Activated T-cell treated with anti-CD3 and anti-CD28 coated beads, Interleukin-2, amount 50 U/mL, for 48 hours (primary cell): ENCODE measurements around the gene RPS6KA5.

Experiments used
- DNase-seq, 2 experiments: peaks; one replicate each; pipeline ENCODE4 v3.0.0-alpha.2; 2020

The RPS6KA5 gene

GRCh38 chr14:91021991-91022621 lies 38.3 kb downstream of the RPS6KA5 start:
- DNase-seq, result no peak

GRCh38 chr14:91021115-91021514 lies 39.3 kb downstream of the RPS6KA5 start:
- DNase-seq, result no peak

GRCh38 chr14:91019673-91020072 lies 40.8 kb downstream of the RPS6KA5 start:
- DNase-seq, result no peak

GRCh38 chr14:91018481-91018880 lies 42.0 kb downstream of the RPS6KA5 start:
- DNase-seq, result no peak

- no peak for DNase-seq
Observed at GRCh38 chr14:91016800-91017410, 43.5 kb downstream of the RPS6KA5 start.

GRCh38 chr14:91015435-91015834 lies 45.0 kb downstream of the RPS6KA5 start:
- DNase-seq, result no peak

- no peak for DNase-seq
Observed at GRCh38 chr14:91012045-91012444, 48.4 kb downstream of the RPS6KA5 start.

- DNase-seq, result no peak
Observed at GRCh38 chr14:91010153-91010533, 50.3 kb downstream of the RPS6KA5 start.

GRCh38 chr14:91009501-91010152 lies 50.8 kb downstream of the RPS6KA5 start:
- DNase-seq, result no peak

- no peak for DNase-seq
Observed at GRCh38 chr14:91008759-91009409, 51.6 kb downstream of the RPS6KA5 start.

- DNase-seq, result no peak
Observed at GRCh38 chr14:91005716-91006115, 54.7 kb downstream of the RPS6KA5 start.

GRCh38 chr14:91004987-91005386 lies 55.5 kb downstream of the RPS6KA5 start:
- no peak for DNase-seq

GRCh38 chr14:90999299-90999698 lies 61.1 kb downstream of the RPS6KA5 start:
- no peak for DNase-seq

GRCh38 chr14:90996967-90997366 lies 63.5 kb downstream of the RPS6KA5 start:
- no peak for DNase-seq

GRCh38 chr14:90995785-90996184 lies 64.7 kb downstream of the RPS6KA5 start:
- DNase-seq, result no peak

GRCh38 chr14:90993792-90994191 lies 66.6 kb downstream of the RPS6KA5 start:
- DNase-seq, result no peak

GRCh38 chr14:90991690-90992443 lies 68.6 kb downstream of the RPS6KA5 start:
- no peak for DNase-seq

- no peak for DNase-seq
Observed at GRCh38 chr14:90990141-90990540, 70.3 kb downstream of the RPS6KA5 start.

- DNase-seq, result no peak
Observed at GRCh38 chr14:90987140-90987539, 73.3 kb downstream of the RPS6KA5 start.

GRCh38 chr14:90986510-90986909 lies 73.9 kb downstream of the RPS6KA5 start:
- no peak for DNase-seq

- no peak for DNase-seq
Observed at GRCh38 chr14:90985601-90986242, 74.7 kb downstream of the RPS6KA5 start.

GRCh38 chr14:90983560-90983959 lies 76.9 kb downstream of the RPS6KA5 start:
- no peak for DNase-seq

GRCh38 chr14:90981636-90982035 lies 78.8 kb downstream of the RPS6KA5 start:
- DNase-seq, result no peak
